HepG2 (cell line): ENCODE results near the gene PDZD2. TPM values are rescaled to one million over a fixed set of nuclear protein-coding genes. Genes with fewer than 3 reads are reported as not detected.

ENCODE experiments used
- ATAC-seq: fragments of 200-7000 bp; cut with Tn5 transposase; 3 replicates; pipeline ENCODE4 v1.9.1; 2020; ENCODE audit warnings: mild to moderate bottlenecking, moderate library complexity
- BruUV-seq: library from RNA; stranded (reverse); fragments of 400-500 nt; replicated peaks from 2 replicates; lab custom pipeline; 2021; lab: Mats Ljungman, UMichigan
- CTCF ChIA-PET: fragments of 300-600 bp; formaldehyde crosslinking; extraction: SDS; loops from one replicate; lab custom pipeline; 2021; ENCODE audit warnings: low total read pairs, inconsistent platforms, low intra/inter-chr PET ratio; lab: Yijun Ruan, JAX
- POLR2A ChIA-PET: fragments of 350-600 bp; sonication (Branson Sonifier 250); formaldehyde crosslinking; loops from one replicate; lab custom pipeline; 2020; ENCODE audit warnings: antibody characterized with exemption, inconsistent platforms; lab: Yijun Ruan, JAX
- DNase-seq: peaks from one replicate; pipeline ENCODE4 v3.0.0-alpha.2; 2015; ENCODE audit warnings: low spot score
- FAIRE-seq: peaks from 3 replicates; lab custom pipeline; 2011; peaks lifted over from hg19 to GRCh38; lab: Jason Lieb, UNC
- H2AFZ ChIP-seq: one replicate; pipeline ENCODE4 v1.6.1; 2011; ENCODE audit warnings: low read length, inconsistent platforms
- H3K27ac ChIP-seq: fragments of 300-600 bp; 3 replicates; pipeline ENCODE4 v1.8.0; 2011; ENCODE audit warnings: mixed run types, mild to moderate bottlenecking, mixed read lengths, low read length, inconsistent platforms; ENCODE audit not compliant: insufficient read depth; ENCODE audit errors: extremely low read length
- H3K27me3 ChIP-seq, 2 experiments: fragments of 200-600 bp in 1 of 2; 2 replicates in 1 of 2; 3 replicates in 1 of 2; pipeline versions ENCODE4 v1.6.0 to v1.8.0; 2011; ENCODE audit warnings: low read length in 2 of 2, mild to moderate bottlenecking in 2 of 2, moderate library complexity in 2 of 2, inconsistent platforms in 1 of 2; ENCODE audit not compliant: insufficient read depth in 2 of 2, control insufficient read depth in 1 of 2
- H3K36me3 ChIP-seq, 2 experiments: fragments of 200-600 bp in 1 of 2; replicated peaks in 1 of 2; 2 replicates in 1 of 2; 3 replicates in 1 of 2; pipeline versions ENCODE4 v1.5.1 to v1.8.0; 2011; ENCODE audit warnings: low read length in 2 of 2, inconsistent platforms in 1 of 2; ENCODE audit not compliant: insufficient read depth in 2 of 2, control insufficient read depth in 1 of 2
- H3K4me1 ChIP-seq: 2 replicates; pipeline ENCODE4 v1.5.1; 2012; ENCODE audit warnings: low read length, inconsistent platforms; ENCODE audit not compliant: insufficient read depth
- H3K4me2 ChIP-seq: 2 replicates; pipeline ENCODE4 v1.6.0; 2011; ENCODE audit warnings: low read depth, low read length, inconsistent platforms
- H3K4me3 ChIP-seq, 3 experiments: fragments of 200-600 bp in 1 of 3; sonication (generic), shearing (Covaris generic) in 1 of 3; replicated peaks in 1 of 3; 2 replicates each; pipeline ENCODE4 v1.5.1; 2011 to 2016; ENCODE audit warnings: low read length in 3 of 3, inconsistent platforms in 2 of 3, low read depth in 2 of 3, mild to moderate bottlenecking in 2 of 3, control low read depth in 1 of 3, mixed read lengths in 1 of 3; ENCODE audit not compliant: insufficient read depth in 1 of 3
- H3K79me2 ChIP-seq: one replicate; pipeline ENCODE4 v1.6.1; 2011; ENCODE audit warnings: low read length, inconsistent platforms; ENCODE audit not compliant: insufficient read depth
- H3K9ac ChIP-seq: 2 replicates; pipeline ENCODE4 v1.6.0; 2011; ENCODE audit warnings: mild to moderate bottlenecking, low read depth, low read length, inconsistent platforms; ENCODE audit not compliant: insufficient read depth
- H3K9me3 ChIP-seq: 2 replicates; pipeline ENCODE4 v1.5.1; 2012; ENCODE audit warnings: mild to moderate bottlenecking, low read length
- H4K20me1 ChIP-seq: 2 replicates; pipeline ENCODE4 v1.6.0; 2011; ENCODE audit warnings: inconsistent platforms, mild to moderate bottlenecking, low read length, moderate library complexity; ENCODE audit not compliant: insufficient read depth
- AGO2 ChIP-seq: fragments of 200-400 bp; formaldehyde crosslinking; optimal IDR thresholded peaks from 2 replicates; pipeline ENCODE3; 2017; ENCODE audit warnings: mild to moderate bottlenecking, low read depth, low read length, moderate library complexity
- EHMT2 ChIP-seq: fragments of 200-600 bp; sonication (generic); IDR thresholded peaks from 2 replicates; pipeline ENCODE4 v1.7.0; 2017; ENCODE audit warnings: antibody characterized with exemption, low read depth, low read length, borderline replicate concordance
- GABPA ChIP-seq, 2 experiments: IDR thresholded peaks; 2 replicates each; pipeline ENCODE4 v1.6.1; 2011 to 2016; ENCODE audit warnings: low read depth in 2 of 2, low read length in 1 of 2, missing biosample characterization in 1 of 2, missing genetic modification characterization in 1 of 2
- IRF1 ChIP-seq: sonication (generic); formaldehyde crosslinking; IDR thresholded peaks from 2 replicates; pipeline ENCODE4 v1.4.0; 2020; ENCODE audit warnings: low read depth, mild to moderate bottlenecking, missing genetic modification reagents
- PLSCR1 ChIP-seq: sonication (generic); formaldehyde crosslinking; IDR thresholded peaks from 2 replicates; pipeline ENCODE4 v1.5.0; 2020; ENCODE audit warnings: missing genetic modification reagents, mild to moderate bottlenecking, borderline replicate concordance
- RBFOX2 ChIP-seq: fragments of 200-400 bp; formaldehyde crosslinking; IDR thresholded peaks from 2 replicates; pipeline ENCODE4 v1.6.1; 2017; ENCODE audit warnings: low read depth, mild to moderate bottlenecking, low read length
- SNAI1 ChIP-seq: sonication (generic); formaldehyde crosslinking; IDR thresholded peaks from 2 replicates; pipeline ENCODE4 v1.5.0; 2020; ENCODE audit warnings: mild to moderate bottlenecking, missing genetic modification reagents, borderline replicate concordance
- ZNF232 ChIP-seq: sonication (generic); formaldehyde crosslinking; IDR thresholded peaks from 2 replicates; pipeline ENCODE4 v1.4.0; 2020; ENCODE audit warnings: missing genetic modification reagents, borderline replicate concordance
- ZNF597 ChIP-seq: sonication (generic); formaldehyde crosslinking; IDR thresholded peaks from 2 replicates; pipeline ENCODE4 v1.5.0; 2020; ENCODE audit warnings: missing genetic modification reagents
- WGBS: methylation state at CpG from one replicate; pipeline ENCODE4 v1.1.6; 2017; ENCODE audit warnings: low lambda C conversion rate; 5-methylcytosine and 5-hydroxymethylcytosine counted together
- in situ Hi-C: cut with HindIII; loops from 2 replicates; pipeline ENCODE4 v1.10.0; 2017; ENCODE audit warnings: low pct_unique_long_range_greater_than_20kb; ENCODE audit not compliant: extremely low pct_ligation_motif_present
- intact Hi-C: fragments of 100-400 bp; cut with micrococcal nuclease; formaldehyde crosslinking; loops from one replicate; pipeline ENCODE4 v1.10.0; 2022; ENCODE audit not compliant: unreplicated experiment
- polyA plus RNA-seq, 8 experiments: library from polyadenylated mRNA; depleted of rRNA in 3 of 8; stranded (reverse) in 7 of 8; unstranded in 1 of 8; fragments of >200 nt; fragmentation: Illumina TruSeq in 4 of 8; extraction: Trizol in 4 of 8; gene quantifications; 2 replicates each; pipeline versions ENCODE4 v1.2.1 to v1.2.3, GENCODE V29; 2011 to 2016; ENCODE audit warnings: low read depth in 4 of 8, missing spikeins in 1 of 8, mixed read lengths in 1 of 8; ENCODE audit not compliant: insufficient read depth in 1 of 8
- total RNA-seq, 5 experiments: library from RNA; depleted of rRNA; stranded (reverse); fragments of >200 nt; fragmentation: Illumina TruSeq; extraction: Trizol; gene quantifications; 2 replicates each; pipeline ENCODE4 v1.2.3, GENCODE V29; 2016; ENCODE audit warnings: low read depth in 1 of 5

The PDZD2 gene
- total and polyA plus RNA-seq, 2 of the 13 experiments (the other 11 are each of a cell fraction or from before 2014, with no cell fraction given), result 0.04 TPM; not detected in 1

- WGBS, result 48% methylated on average over 5 of the region's 5 CpGs
- peaks cover 4 to 20% of the 10 kb centered on the region in 2 experiments; a peak in 3 of 5 replicates for H3K27me3 ChIP-seq
- CTCF ChIA-PET, result no interaction called here
Measured at GRCh38 chr5:31939151-31939550, 300.2 kb downstream of the PDZD2 start.

GRCh38 chr5:31941151-31941755 is 302.3 kb downstream of the PDZD2 start:
- Histone ChIP-seq H3K9ac (no peak overlapping the region), H3K4me1 (no peaks in the 10 kb centered on the region), H3K79me2 (no peaks in the 10 kb centered on the region), H3K27ac (no peak overlapping the region), H3K27me3 (peaks cover 4 to 30% of the 10 kb centered on the region in 2 experiments; a peak in 3 of 5 replicates)
- 0% methylated on average over 4 of the region's 4 CpGs for WGBS
- intact Hi-C loops, result no loop called here
- TF ChIP-seq EHMT2, result no peak
- no peak for TF ChIP-seq SNAI1
- no peak for TF ChIP-seq RBFOX2
- TF ChIP-seq ZNF232 (CRISPR knock-in tag), result no peak
- no peak for TF ChIP-seq AGO2
- no peak for TF ChIP-seq IRF1 (CRISPR knock-in tag)
- no peak for TF ChIP-seq ZNF597 (CRISPR knock-in tag)
- TF ChIP-seq, all 625 proteins: peak for 0
- CTCF ChIA-PET, result no interaction called here
- Histone ChIP-seq H2AFZ (no peak overlapping the region), H3K36me3 (no peaks in the 10 kb centered on the region), H4K20me1 (no peaks in the 10 kb centered on the region), H3K4me2 (no peak overlapping the region), H3K9me3 (no peaks in the 10 kb centered on the region), H3K4me3 (no peak overlapping the region)
- BruUV-seq, result no TSS peak
- FAIRE-seq (no peak), DNase-seq (no peak), ATAC-seq (no peak)
- in situ Hi-C loops, result no loop called here
- POLR2A ChIA-PET, result no interaction called here

More at GRCh38 chr5:31939151-31939550, 300.2 kb downstream of the PDZD2 start:
- DNase-seq (no peak), ATAC-seq (no peak), FAIRE-seq (no peak)
- POLR2A ChIA-PET, result no interaction called here
- H3K27ac ChIP-seq, result no peak overlapping the region
- H3K79me2 ChIP-seq, result no peaks in the 10 kb centered on the region
- H2AFZ ChIP-seq, result no peak overlapping the region
- TF ChIP-seq GABPA (IDR thresholded peaks at IDR 0.05; ENCODE audit: low read depth, low read length), result no peak
- TF ChIP-seq GABPA (CRISPR knock-in tag; IDR thresholded peaks at IDR 0.05; ENCODE audit: low read depth), result no peak
- TF ChIP-seq PLSCR1 (CRISPR knock-in tag), result no peak
- H3K36me3 ChIP-seq, result no peaks in the 10 kb centered on the region
- H3K4me1 ChIP-seq, result no peaks in the 10 kb centered on the region
- H4K20me1 ChIP-seq, result no peaks in the 10 kb centered on the region
- no peak overlapping the region for H3K4me2 ChIP-seq
- intact Hi-C loops (no loop called here), in situ Hi-C loops (no loop called here)
- no TSS peak for BruUV-seq
- no peaks in the 10 kb centered on the region for H3K9me3 ChIP-seq
- no peak overlapping the region for H3K9ac ChIP-seq
- no peak overlapping the region for H3K4me3 ChIP-seq
